Prostate gland (tissue), 2 donors: ENCODE data around the gene SLC22A16. TPM values are rescaled to one million over a fixed set of nuclear protein-coding genes. Genes with fewer than 3 reads are reported as not detected.

ENCODE experiments used
- DNase-seq: peaks from one replicate; pipeline ENCODE4 v3.0.0-alpha.2; 2019; ENCODE audit warnings: low spot score
- H3K27ac ChIP-seq, 2 donors: fragments of 200-600 bp; sonication (generic); 2 replicates each; pipeline ENCODE4 v1.5.1; 2017 to 2019
- H3K27me3 ChIP-seq: fragments of 200-600 bp; sonication (generic); replicated peaks from 2 replicates; pipeline ENCODE4 v1.5.1; 2019; ENCODE audit not compliant: insufficient read depth
- H3K36me3 ChIP-seq, 2 donors: fragments of 200-600 bp; sonication (generic); 1 replicate in 1 of 2; 2 replicates in 1 of 2; pipeline versions ENCODE4 v1.5.1 to v1.8.1; 2017 to 2019
- H3K4me1 ChIP-seq: fragments of 200-600 bp; sonication (generic); replicated peaks from 2 replicates; pipeline ENCODE4 v1.5.1; 2019
- H3K4me3 ChIP-seq, 2 donors: fragments of 200-600 bp; sonication (generic); 2 replicates each; pipeline ENCODE4 v1.5.1; 2017 to 2019
- H3K9me3 ChIP-seq: fragments of 200-600 bp; sonication (generic); 2 replicates; pipeline ENCODE4 v1.5.1; 2017
- CTCF ChIP-seq, 4 experiments: fragments of 200-600 bp in 2 of 4; fragments of 450-650 bp in 2 of 4; sonication (generic) in 2 of 4; IDR thresholded peaks; 1 replicate in 3 of 4; 2 replicates in 1 of 4; pipeline ENCODE4 v1.5.1; 2016 to 2019; ENCODE audit warnings: antibody characterized with exemption in 4 of 4, mild to moderate bottlenecking in 2 of 4, moderate library complexity in 2 of 4
- POLR2A ChIP-seq: fragments of 450-650 bp; IDR thresholded peaks from one replicate; pipeline ENCODE4 v1.6.1; 2016; ENCODE audit warnings: antibody characterized with exemption, mild to moderate bottlenecking
- POLR2AphosphoS5 ChIP-seq: sonication (generic); formaldehyde crosslinking; IDR thresholded peaks from one replicate; pipeline ENCODE4 v1.6.1; 2017; ENCODE audit warnings: antibody characterized with exemption
- WGBS: methylation state at CpG from one replicate; pipeline ENCODE4 v1.1.5; 2018; 5-methylcytosine and 5-hydroxymethylcytosine counted together
- intact Hi-C: fragments of 100-400 bp; cut with DNase I; formaldehyde crosslinking; loops from one replicate; pipeline ENCODE4 v1.14.2; 2022
- total RNA-seq, 2 donors: library from RNA; depleted of rRNA; stranded (reverse); fragments of >200 nt; gene quantifications; one replicate each; pipeline ENCODE4 v1.1.0, GENCODE V29; 2016

The SLC22A16 gene
- total RNA-seq, 2 donors from 2014 or later: 2.7 TPM; not detected in 1

GRCh38 chr6:110449541-110449895, 26.9 kb downstream of the SLC22A16 start:
- DNase-seq: no peak
- 81% methylated on average over 4 of the region's 4 CpGs for WGBS
- H3K36me3 ChIP-seq: no peaks in the 10 kb centered on the region
- intact Hi-C loops: no loop called here
- no peak overlapping the region for H3K4me3 ChIP-seq
- TF ChIP-seq POLR2A (no peak), CTCF (IDR thresholded peaks at IDR 0.05) (no peak), POLR2AphosphoS5 (no peak)
- no peak overlapping the region for H3K27ac ChIP-seq
- no peaks in the 10 kb centered on the region for H3K4me1 ChIP-seq
- H3K27me3 ChIP-seq: no peaks in the 10 kb centered on the region
- no peaks in the 10 kb centered on the region for H3K9me3 ChIP-seq

GRCh38 chr6:110448846-110449540, 27.4 kb downstream of the SLC22A16 start:
- WGBS: 73% methylated on average over 4 of the region's 4 CpGs
- Histone ChIP-seq H3K4me1 (no peaks in the 10 kb centered on the region), H3K4me3 (no peak overlapping the region), H3K27ac (no peak overlapping the region), H3K36me3 (no peaks in the 10 kb centered on the region), H3K9me3 (no peaks in the 10 kb centered on the region), H3K27me3 (no peaks in the 10 kb centered on the region)
- TF ChIP-seq CTCF (IDR thresholded peaks at IDR 0.05) (no peak), POLR2AphosphoS5 (no peak), POLR2A (no peak)
- intact Hi-C loops: no loop called here
- DNase-seq: no peak

GRCh38 chr6:110447761-110448160, 28.7 kb downstream of the SLC22A16 start:
- WGBS: 94% methylated on average over 3 of the region's 3 CpGs
- Histone ChIP-seq H3K9me3 (no peaks in the 10 kb centered on the region), H3K36me3 (no peaks in the 10 kb centered on the region), H3K4me1 (no peaks in the 10 kb centered on the region), H3K27ac (no peak overlapping the region), H3K4me3 (no peak overlapping the region), H3K27me3 (no peaks in the 10 kb centered on the region)
- intact Hi-C loops: no loop called here
- TF ChIP-seq POLR2AphosphoS5: no peak
- TF ChIP-seq POLR2A: no peak
- TF ChIP-seq CTCF (IDR thresholded peaks at IDR 0.05): no peak
- DNase-seq: no peak

GRCh38 chr6:110446405-110446804, 30.0 kb downstream of the SLC22A16 start:
- Histone ChIP-seq H3K36me3 (no peaks in the 10 kb centered on the region), H3K27ac (no peak overlapping the region), H3K27me3 (no peaks in the 10 kb centered on the region), H3K4me1 (no peaks in the 10 kb centered on the region), H3K4me3 (no peak overlapping the region), H3K9me3 (no peaks in the 10 kb centered on the region)
- intact Hi-C loops: no loop called here
- 43% methylated on average over 4 of the region's 4 CpGs for WGBS
- no peak for TF ChIP-seq POLR2AphosphoS5
- no peak for TF ChIP-seq CTCF (IDR thresholded peaks at IDR 0.05)
- no peak for TF ChIP-seq POLR2A
- no peak for DNase-seq

- 87% methylated on average over 4 of the region's 4 CpGs for WGBS
- intact Hi-C loops: no loop called here
Measured at GRCh38 chr6:110440026-110440425, 36.4 kb downstream of the SLC22A16 start.

More at GRCh38 chr6:110440026-110440425, 36.4 kb downstream of the SLC22A16 start:
- no peak overlapping the region for H3K27ac ChIP-seq
- no peaks in the 10 kb centered on the region for H3K27me3 ChIP-seq
- H3K9me3 ChIP-seq: no peaks in the 10 kb centered on the region
- TF ChIP-seq POLR2AphosphoS5 (no peak), CTCF (IDR thresholded peaks at IDR 0.05) (no peak), POLR2A (no peak)
- no peak overlapping the region for H3K4me3 ChIP-seq
- H3K4me1 ChIP-seq: no peaks in the 10 kb centered on the region
- no peak for DNase-seq
- H3K36me3 ChIP-seq: no peaks in the 10 kb centered on the region
